HFFc6 (cell line): ENCODE results near the gene RBFA. TPM values are rescaled to one million over a fixed set of nuclear protein-coding genes. Genes with fewer than 3 reads are reported as not detected.
"Not testable (repeated sequence)": the region's sequence is repeated elsewhere in the genome, so short reads cannot be mapped to it uniquely, and the experiment has no call there.

Experiments used
- DNase-seq: peaks from one replicate; pipeline ENCODE4 v3.0.0-alpha.2; 2018
- H3K27ac Mint-ChIP-seq: 2 replicates; pipeline ENCODE4 v1.8.0; 2020; ENCODE audit warnings: mild to moderate bottlenecking, mixed read lengths
- H3K27me3 Mint-ChIP-seq: 2 replicates; pipeline ENCODE4 v1.8.0; 2021; ENCODE audit warnings: mild to moderate bottlenecking, moderate library complexity, mixed read lengths; ENCODE audit not compliant: insufficient read depth
- H3K36me3 Mint-ChIP-seq: 2 replicates; pipeline ENCODE4 v1.8.0; 2021; ENCODE audit warnings: low read depth, mixed read lengths
- H3K4me1 Mint-ChIP-seq: 2 replicates; pipeline ENCODE4 v1.8.0; 2020; ENCODE audit warnings: low read depth, mixed read lengths
- H3K4me3 Mint-ChIP-seq: 2 replicates; pipeline ENCODE4 v1.8.0; 2020; ENCODE audit warnings: mild to moderate bottlenecking, moderate library complexity, mixed read lengths
- H3K9me3 Mint-ChIP-seq: 2 replicates; pipeline ENCODE4 v1.8.0; 2020; ENCODE audit warnings: mild to moderate bottlenecking, mixed read lengths
- CTCF ChIP-seq: fragments of 200-600 bp; sonication (generic); IDR thresholded peaks from 2 replicates; pipeline ENCODE4 v1.5.0; 2021; ENCODE audit warnings: antibody characterized with exemption, mild to moderate bottlenecking
- total RNA-seq, 6 experiments: library from RNA; stranded (reverse); fragmentation: NEBNext Ultra II Directional; extraction: Animal tissue kit (Norgen Biotek cat#: 25700); gene quantifications; 2 replicates in 1 of 6; 3 replicates in 5 of 6; pipeline ENCODE4 v1.2.3, GENCODE V29; 2021

The RBFA gene
- total RNA-seq, 6 experiments from 2014 or later = 24.8 to 28.4 (median 27.2) TPM

- Mint-ChIP-seq H3K36me3 (peaks cover 9% of the 10 kb centered on the region; the same call in 1 of the 2 replicates), H3K27me3 (no peaks in the 10 kb centered on the region), H3K4me3 (peak within 1 kb of the TSS; percentile 88), H3K4me1 (peaks cover 22% of the 10 kb centered on the region), H3K27ac (peak within 1 kb of the TSS; percentile 94), H3K9me3 (no peaks in the 10 kb centered on the region)
- peak; percentile 65 for DNase-seq
- no peak for TF ChIP-seq CTCF
Measured at GRCh38 chr18:79988451-79989194, 45.6 kb upstream of the RBFA start, which contains the start of gene TXNL4A. Gene TXNL4A (minus strand): TSS chr18:79988563. CDS start chr18:79988392, 171 bp downstream.

- no peaks in the 10 kb centered on the region for H3K9me3 Mint-ChIP-seq
- TF ChIP-seq CTCF = no peak
Measured at GRCh38 chr18:79989195-79989497, 45.1 kb upstream of the RBFA start.

GRCh38 chr18:79991494-79991893 is 42.7 kb upstream of the RBFA start:
- Mint-ChIP-seq H3K4me1 (peaks cover 7% of the 10 kb centered on the region), H3K4me3 (no peak overlapping the region), H3K36me3 (no peaks in the 10 kb centered on the region), H3K27me3 (peaks cover 2% of the 10 kb centered on the region), H3K27ac (no peak overlapping the region), H3K9me3 (no peaks in the 10 kb centered on the region)
- no peak for DNase-seq
- no peak for TF ChIP-seq CTCF

More at GRCh38 chr18:79989195-79989497, 45.1 kb upstream of the RBFA start:
- no peak for DNase-seq
- peak overlapping the region; percentile 88 for H3K4me3 Mint-ChIP-seq
- peak overlapping the region; percentile 94 for H3K27ac Mint-ChIP-seq
- H3K27me3 Mint-ChIP-seq = no peaks in the 10 kb centered on the region
- peaks cover 17% of the 10 kb centered on the region for H3K4me1 Mint-ChIP-seq
- H3K36me3 Mint-ChIP-seq = peaks cover 5% of the 10 kb centered on the region; the same call in 1 of the 2 replicates

DNA sequence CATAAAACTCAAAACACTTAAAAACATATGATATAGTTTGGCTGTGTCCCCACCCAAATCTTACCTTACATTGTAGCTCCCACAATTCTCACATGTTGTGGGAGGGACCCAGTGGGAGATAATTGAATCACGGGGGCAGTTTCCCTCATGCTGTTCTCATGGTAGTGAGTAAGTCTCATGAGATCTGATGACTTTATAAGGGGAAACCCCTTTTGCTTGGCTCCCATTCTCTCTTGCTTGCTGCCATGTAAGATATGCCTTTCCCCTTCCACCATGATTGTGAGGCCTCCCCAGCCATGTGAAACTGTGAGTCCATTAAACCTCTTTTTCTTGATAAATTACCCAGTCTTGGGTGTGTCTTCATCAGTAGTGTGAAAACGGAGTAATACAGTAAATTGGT is 34.5 kb upstream of the RBFA start:
- H3K36me3 Mint-ChIP-seq, DNase-seq, H3K27ac Mint-ChIP-seq, H3K4me3 Mint-ChIP-seq, H3K27me3 Mint-ChIP-seq, H3K4me1 Mint-ChIP-seq: not testable (repeated sequence)
- H3K9me3 Mint-ChIP-seq = peaks cover 24% of the 10 kb centered on the region

DNA sequence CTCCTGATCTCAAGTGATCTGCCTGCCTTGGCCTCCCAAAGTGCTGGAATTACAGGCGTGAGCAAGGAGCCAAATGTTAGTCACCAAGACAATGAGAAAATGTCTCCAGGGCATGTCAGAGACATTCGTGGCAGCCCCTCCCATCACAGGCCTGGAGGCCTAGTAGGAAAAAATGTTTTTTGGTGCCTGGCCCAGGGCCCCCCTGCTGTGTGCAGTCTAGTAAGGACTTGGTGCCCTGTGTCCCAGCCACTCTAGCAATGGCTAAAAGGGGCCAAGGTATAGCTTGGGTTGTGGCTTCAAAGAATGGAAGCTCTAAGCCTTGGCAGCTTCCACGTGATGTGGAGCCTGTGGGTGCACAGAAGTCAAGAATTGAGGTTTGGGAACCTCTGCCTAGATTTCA is 33.4 kb upstream of the RBFA start:
- DNase-seq = no peak
- Mint-ChIP-seq H3K27ac (no peak overlapping the region), H3K27me3 (peaks cover 7% of the 10 kb centered on the region), H3K9me3 (peaks cover 24% of the 10 kb centered on the region), H3K36me3 (peaks cover 10% of the 10 kb centered on the region), H3K4me3 (no peak overlapping the region), H3K4me1 (no peaks in the 10 kb centered on the region)
- no peak for TF ChIP-seq CTCF

GRCh38 chr18:80002468-80002867 is 31.8 kb upstream of the RBFA start:
- Mint-ChIP-seq H3K36me3 (peaks cover 10% of the 10 kb centered on the region), H3K27me3 (peaks cover 4% of the 10 kb centered on the region; the same call in 1 of the 2 replicates), H3K4me1 (no peaks in the 10 kb centered on the region), H3K9me3 (peaks cover 24% of the 10 kb centered on the region), H3K4me3 (no peak overlapping the region), H3K27ac (no peak overlapping the region)
- TF ChIP-seq CTCF = no peak
- no peak for DNase-seq
